WERI-Rb-1 (cell line): ENCODE measurements around the gene CRKL.

Source experiments
- DNase-seq: peaks from one replicate; pipeline ENCODE4 v3.0.0-alpha.2; 2020
- H3K27ac ChIP-seq: fragments of 250-450 bp; sonication (Bioruptor Pico); 2 replicates; pipeline ENCODE4 v1.5.1; 2020; ENCODE audit warnings: mild to moderate bottlenecking, moderate library complexity
- H3K27me3 ChIP-seq: fragments of 250-450 bp; sonication (Bioruptor Pico); 2 replicates; pipeline ENCODE4 v1.5.1; 2021; ENCODE audit warnings: mild to moderate bottlenecking, low read depth, moderate library complexity; ENCODE audit not compliant: insufficient read depth, severe bottlenecking
- H3K36me3 ChIP-seq: fragments of 250-450 bp; sonication (Bioruptor Pico); 2 replicates; pipeline ENCODE4 v1.5.1; 2020; ENCODE audit warnings: mild to moderate bottlenecking, moderate library complexity
- H3K4me3 ChIP-seq: 2 replicates; pipeline ENCODE4 v1.5.1; 2011; ENCODE audit warnings: low read depth, mild to moderate bottlenecking, control low read depth, low read length
- H3K9me3 ChIP-seq: fragments of 250-450 bp; sonication (Bioruptor Pico); 2 replicates; pipeline ENCODE4 v1.5.1; 2021; ENCODE audit warnings: mild to moderate bottlenecking, moderate library complexity; ENCODE audit not compliant: severe bottlenecking
- CTCF ChIP-seq: IDR thresholded peaks from 2 replicates; pipeline ENCODE4 v1.5.1; 2011; ENCODE audit warnings: low read depth, mild to moderate bottlenecking, control low read depth, inconsistent platforms, low read length

The CRKL gene

DNA sequence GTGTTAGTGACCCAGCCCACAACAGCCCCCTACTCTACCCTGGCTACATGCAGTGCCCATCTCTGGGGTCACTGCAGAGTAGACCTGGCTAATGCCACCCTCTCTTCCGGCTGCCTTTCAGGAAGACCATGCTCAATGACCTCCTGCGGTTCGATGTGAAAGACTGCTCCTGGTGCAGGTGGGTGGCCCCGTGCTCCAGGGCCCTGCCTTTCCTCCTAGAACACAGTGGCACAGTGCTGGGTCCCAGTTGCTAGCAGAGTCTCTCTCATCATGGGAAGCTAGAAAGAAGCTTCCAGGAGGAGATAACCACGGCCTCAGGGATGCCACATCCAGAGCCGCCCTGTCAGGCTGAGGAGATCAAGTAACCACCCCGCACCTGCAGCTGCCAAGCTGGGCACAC lies 68.5 kb downstream of the CRKL start:
- Histone ChIP-seq H3K27ac (no peak overlapping the region), H3K9me3 (no peaks in the 10 kb centered on the region), H3K27me3 (no peaks in the 10 kb centered on the region), H3K36me3 (peaks cover 17% of the 10 kb centered on the region), H3K4me3 (no peak overlapping the region)
- no peak for DNase-seq
- no peak for TF ChIP-seq CTCF

- H3K9me3 ChIP-seq, result no peaks in the 10 kb centered on the region
- H3K27ac ChIP-seq, result no peak overlapping the region
- H3K4me3 ChIP-seq, result no peak overlapping the region
- no peak for TF ChIP-seq CTCF
- H3K27me3 ChIP-seq, result no peaks in the 10 kb centered on the region
- DNase-seq, result no peak
- H3K36me3 ChIP-seq, result peaks cover 17% of the 10 kb centered on the region
Measured at GRCh38 chr22:20986365-20986764, 69.2 kb downstream of the CRKL start.

DNA sequence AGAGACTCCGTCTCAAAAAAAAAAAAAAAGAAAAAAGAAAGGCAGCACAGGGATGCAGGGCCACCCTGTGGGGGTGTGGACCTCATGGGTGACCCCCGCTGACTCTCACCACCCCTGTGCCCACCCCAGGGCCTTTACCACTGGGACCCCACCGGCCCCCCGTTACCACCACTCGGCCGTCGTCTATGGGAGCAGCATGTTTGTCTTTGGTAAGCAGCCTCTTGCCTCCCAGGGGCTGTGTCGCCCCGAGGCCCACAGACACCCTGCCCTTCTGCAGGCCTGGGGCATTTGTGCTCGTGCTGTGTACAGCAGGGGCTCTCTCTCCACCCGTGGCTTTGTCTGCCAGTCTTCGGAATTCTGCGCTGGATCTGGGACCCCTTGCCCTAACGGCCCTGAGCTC lies 70.2 kb downstream of the CRKL start:
- Histone ChIP-seq H3K27ac (no peak overlapping the region), H3K9me3 (no peaks in the 10 kb centered on the region), H3K4me3 (no peak overlapping the region), H3K27me3 (no peaks in the 10 kb centered on the region), H3K36me3 (peaks cover 23% of the 10 kb centered on the region)
- no peak for TF ChIP-seq CTCF
- DNase-seq, result no peak

GRCh38 chr22:20988573-20989322 lies 71.5 kb downstream of the CRKL start:
- peaks cover 32% of the 10 kb centered on the region for H3K36me3 ChIP-seq
- H3K4me3 ChIP-seq, result no peak overlapping the region
- H3K9me3 ChIP-seq, result no peaks in the 10 kb centered on the region
- H3K27ac ChIP-seq, result peak overlapping the region; percentile 25; the same call in 1 of the 2 replicates
- no peak for DNase-seq
- no peaks in the 10 kb centered on the region for H3K27me3 ChIP-seq
- no peak for TF ChIP-seq CTCF

- peaks cover 29% of the 10 kb centered on the region for H3K36me3 ChIP-seq
Measured at GRCh38 chr22:20989323-20990138, 72.3 kb downstream of the CRKL start.

More at GRCh38 chr22:20989323-20990138, 72.3 kb downstream of the CRKL start:
- Histone ChIP-seq H3K4me3 (no peak overlapping the region), H3K27me3 (no peaks in the 10 kb centered on the region), H3K9me3 (no peaks in the 10 kb centered on the region), H3K27ac (no peak overlapping the region)
- no peak for DNase-seq
- no peak for TF ChIP-seq CTCF
